Tibial nerve (tissue), 4 donors: ENCODE data around the gene UNCX. TPM values are rescaled to one million over a fixed set of nuclear protein-coding genes. Genes with fewer than 3 reads are reported as not detected.
"Not testable (repeated sequence)": the region's sequence is repeated elsewhere in the genome, so short reads cannot be mapped to it uniquely, and the experiment has no call there.

Experiments used
- DNase-seq, 2 donors: peaks; one replicate each; pipeline ENCODE4 v3.0.0-alpha.2; 2019; ENCODE audit warnings: low spot score in 2 of 2
- H3K27ac ChIP-seq, 4 donors: fragments of 200-600 bp; sonication (generic) in 3 of 4; one replicate each; pipeline ENCODE4 v1.5.1; 2017 to 2019; ENCODE audit warnings: mild to moderate bottlenecking in 1 of 4
- H3K27me3 ChIP-seq, 2 donors: fragments of 200-600 bp; sonication (generic) in 1 of 2; one replicate each; pipeline versions ENCODE4 v1.5.1 to v1.6.0; 2017 to 2019
- H3K36me3 ChIP-seq, 3 donors: fragments of 200-600 bp; sonication (generic); one replicate each; pipeline ENCODE4 v1.5.1; 2018 to 2019
- H3K4me1 ChIP-seq, 4 donors: fragments of 200-600 bp; sonication (generic) in 3 of 4; one replicate each; pipeline ENCODE4 v1.5.1; 2017 to 2019
- H3K4me3 ChIP-seq, 4 donors: fragments of 200-600 bp; sonication (generic) in 3 of 4; one replicate each; pipeline ENCODE4 v1.5.1; 2017 to 2019; ENCODE audit warnings: mild to moderate bottlenecking in 1 of 4, moderate library complexity in 1 of 4
- H3K9me3 ChIP-seq, 4 donors: fragments of 200-600 bp; sonication (generic) in 3 of 4; one replicate each; pipeline ENCODE4 v1.5.1; 2017 to 2019
- EP300 ChIP-seq, 2 donors: sonication (generic); formaldehyde crosslinking; IDR thresholded peaks; one replicate each; pipeline ENCODE4 v1.6.1; 2017; ENCODE audit warnings: antibody characterized with exemption in 2 of 2, mild to moderate bottlenecking in 1 of 2
- POLR2A ChIP-seq, 2 donors: fragments of 450-650 bp; IDR thresholded peaks; one replicate each; pipeline ENCODE4 v1.6.1; 2017; ENCODE audit warnings: antibody characterized with exemption in 2 of 2, mild to moderate bottlenecking in 2 of 2, moderate library complexity in 2 of 2
- WGBS, 2 donors: methylation state at CpG; one replicate each; pipeline ENCODE4 v1.1.5; 2018; 5-methylcytosine and 5-hydroxymethylcytosine counted together
- total RNA-seq, 4 donors: library from RNA; depleted of rRNA; stranded (reverse); fragments of >200 nt; gene quantifications; one replicate each; pipeline ENCODE4 v1.1.0, GENCODE V29; 2016
- TF ChIP-seq, protein P1 (sequence below), 5 experiments: fragments of 200-600 bp in 3 of 5; fragments of 450-650 bp in 2 of 5; sonication (generic) in 3 of 5; IDR thresholded peaks; one replicate each; pipeline ENCODE4 v1.5.1; 2016 to 2019; ENCODE audit warnings: antibody characterized with exemption in 5 of 5, mild to moderate bottlenecking in 3 of 5, moderate library complexity in 2 of 5

The UNCX gene
- total RNA-seq, 4 donors from 2014 or later = not detected

DNA sequence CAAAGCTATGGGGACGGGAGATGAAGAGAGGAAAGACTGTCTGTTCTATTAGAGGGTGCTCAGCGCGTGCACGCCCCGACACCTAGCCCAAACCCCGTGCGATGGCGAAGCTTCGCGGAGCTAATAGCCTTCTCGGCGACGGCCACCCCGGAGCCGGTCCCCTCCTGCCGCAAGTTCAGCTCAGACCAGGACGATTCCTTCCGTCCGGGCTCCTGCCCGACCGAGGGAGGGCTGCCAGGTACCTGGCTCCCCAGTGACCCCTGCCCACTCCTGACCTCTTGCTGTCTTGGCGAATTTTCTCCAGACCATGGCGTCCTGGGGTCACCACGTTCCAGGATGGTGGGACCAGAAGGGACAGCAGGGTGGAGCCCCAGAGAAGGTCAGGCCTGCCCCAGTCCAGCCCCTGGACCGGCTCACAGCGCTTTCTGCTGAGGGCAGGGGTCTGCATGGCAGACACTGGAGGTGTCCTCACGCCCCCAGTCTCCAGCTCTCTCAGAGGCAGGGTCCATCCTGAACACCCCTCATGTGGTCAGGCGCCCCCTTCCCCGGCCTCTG is 36.7 kb downstream of the UNCX start:
- H3K27ac ChIP-seq = no peak overlapping the region
- TF ChIP-seq, protein P1, sequence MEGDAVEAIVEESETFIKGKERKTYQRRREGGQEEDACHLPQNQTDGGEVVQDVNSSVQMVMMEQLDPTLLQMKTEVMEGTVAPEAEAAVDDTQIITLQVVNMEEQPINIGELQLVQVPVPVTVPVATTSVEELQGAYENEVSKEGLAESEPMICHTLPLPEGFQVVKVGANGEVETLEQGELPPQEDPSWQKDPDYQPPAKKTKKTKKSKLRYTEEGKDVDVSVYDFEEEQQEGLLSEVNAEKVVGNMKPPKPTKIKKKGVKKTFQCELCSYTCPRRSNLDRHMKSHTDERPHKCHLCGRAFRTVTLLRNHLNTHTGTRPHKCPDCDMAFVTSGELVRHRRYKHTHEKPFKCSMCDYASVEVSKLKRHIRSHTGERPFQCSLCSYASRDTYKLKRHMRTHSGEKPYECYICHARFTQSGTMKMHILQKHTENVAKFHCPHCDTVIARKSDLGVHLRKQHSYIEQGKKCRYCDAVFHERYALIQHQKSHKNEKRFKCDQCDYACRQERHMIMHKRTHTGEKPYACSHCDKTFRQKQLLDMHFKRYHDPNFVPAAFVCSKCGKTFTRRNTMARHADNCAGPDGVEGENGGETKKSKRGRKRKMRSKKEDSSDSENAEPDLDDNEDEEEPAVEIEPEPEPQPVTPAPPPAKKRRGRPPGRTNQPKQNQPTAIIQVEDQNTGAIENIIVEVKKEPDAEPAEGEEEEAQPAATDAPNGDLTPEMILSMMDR (IDR thresholded peaks at IDR 0.05) = no peak
- no peaks in the 10 kb centered on the region for H3K4me1 ChIP-seq
- peaks cover 0 to 69% of the 10 kb centered on the region in 2 donors for H3K27me3 ChIP-seq
- no peak overlapping the region for H3K4me3 ChIP-seq
- no peaks in the 10 kb centered on the region for H3K9me3 ChIP-seq
- 57 to 71% methylated on average over 23 to 25 of the region's 29 CpGs for WGBS, 2 donors
- H3K36me3 ChIP-seq = no peaks in the 10 kb centered on the region
- DNase-seq = no peak

DNA sequence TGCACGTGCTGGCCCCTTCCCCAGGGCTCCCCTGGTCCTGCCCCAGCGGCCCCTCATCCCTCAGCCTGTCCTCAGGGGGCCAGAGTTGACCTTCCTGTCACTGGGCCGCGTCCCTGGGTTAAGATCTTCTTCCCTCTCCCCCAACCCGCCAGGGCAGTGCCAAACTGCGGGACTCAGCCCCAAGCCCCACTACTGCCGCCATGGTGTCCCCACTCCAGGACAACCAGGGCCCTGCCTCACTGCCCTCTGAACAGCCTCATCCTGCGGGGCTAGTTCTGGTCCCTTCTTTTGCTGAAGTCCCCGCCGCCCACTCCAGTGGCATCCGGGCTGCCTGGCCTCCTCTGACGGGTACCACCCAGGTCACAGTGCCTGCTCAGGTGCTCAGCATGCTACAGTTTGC is 37.5 kb downstream of the UNCX start:
- Histone ChIP-seq H3K27ac (no peak overlapping the region), H3K36me3 (no peaks in the 10 kb centered on the region), H3K4me3 (no peak overlapping the region), H3K9me3 (no peaks in the 10 kb centered on the region), H3K27me3 (peaks cover 0 to 69% of the 10 kb centered on the region in 2 donors), H3K4me1 (no peaks in the 10 kb centered on the region)
- WGBS, 2 donors = 75 to 80% methylated on average over 9 to 10 of the region's 12 CpGs
- TF ChIP-seq EP300 (IDR thresholded peaks at IDR 0.05) (no peak), POLR2A (IDR thresholded peaks at IDR 0.05) (no peak)
- TF ChIP-seq, protein P1 (IDR thresholded peaks at IDR 0.05) = no peak
- DNase-seq = no peak

DNA sequence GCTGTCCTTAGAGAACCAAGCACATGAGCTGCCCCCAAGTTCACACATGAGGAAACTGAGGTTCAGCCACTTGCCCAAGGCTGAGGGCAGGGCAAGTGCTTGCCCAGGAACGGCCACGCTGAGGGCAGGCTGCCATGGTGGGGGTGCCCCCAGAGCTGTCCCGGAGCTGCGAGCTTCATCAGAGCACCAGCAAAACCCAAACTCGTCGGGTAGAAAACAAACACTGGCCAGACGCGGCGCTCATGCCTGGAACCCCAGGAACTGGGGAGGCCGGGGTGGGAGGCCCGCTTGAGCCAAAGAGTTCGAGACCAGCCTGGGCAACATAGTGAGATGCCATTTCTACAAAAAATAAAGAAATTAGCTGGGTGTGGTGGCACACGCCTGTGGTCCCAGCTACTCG is 38.4 kb downstream of the UNCX start:
- WGBS, 2 donors = 89 to 92% methylated on average over 14 of the region's 14 CpGs
- Histone ChIP-seq H3K27ac (no peak overlapping the region), H3K4me1 (no peaks in the 10 kb centered on the region), H3K36me3 (no peaks in the 10 kb centered on the region), H3K9me3 (no peaks in the 10 kb centered on the region), H3K4me3 (no peak overlapping the region), H3K27me3 (peaks cover 0 to 71% of the 10 kb centered on the region in 2 donors)
- no peak for DNase-seq
- no peak for TF ChIP-seq POLR2A (IDR thresholded peaks at IDR 0.05)
- TF ChIP-seq, protein P1 (IDR thresholded peaks at IDR 0.05) = no peak
- TF ChIP-seq EP300 (IDR thresholded peaks at IDR 0.05) = no peak

DNA sequence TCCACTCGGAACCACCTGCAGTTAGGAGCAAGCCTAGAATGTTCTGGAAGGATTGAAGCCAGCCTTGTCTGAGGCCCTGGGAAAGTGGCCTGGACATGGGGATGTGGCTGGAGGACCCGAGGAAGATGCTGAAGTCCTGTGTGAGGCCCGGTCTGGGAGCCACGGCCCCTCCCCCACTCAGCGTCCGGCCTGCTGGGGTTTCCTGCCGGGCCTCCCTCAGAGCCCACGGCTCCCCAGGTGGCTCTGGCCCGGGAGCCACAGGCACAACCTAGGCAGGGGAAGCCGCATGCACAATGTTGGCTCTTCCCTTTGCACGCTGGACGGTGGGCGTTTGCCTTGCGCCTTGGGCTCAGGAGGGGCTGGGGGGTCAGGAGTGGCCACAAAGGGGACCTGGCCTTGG is 39.0 kb downstream of the UNCX start:
- no peak for DNase-seq
- Histone ChIP-seq H3K36me3 (no peaks in the 10 kb centered on the region), H3K27ac (no peak overlapping the region), H3K4me1 (no peaks in the 10 kb centered on the region), H3K27me3 (peaks cover 0 to 71% of the 10 kb centered on the region in 2 donors), H3K4me3 (no peak overlapping the region), H3K9me3 (peaks cover 0 to 3% (median 0%) of the 10 kb centered on the region in 4 donors)
- TF ChIP-seq EP300 (IDR thresholded peaks at IDR 0.05) = no peak
- TF ChIP-seq, protein P1 (IDR thresholded peaks at IDR 0.05) = no peak
- TF ChIP-seq POLR2A (IDR thresholded peaks at IDR 0.05) = no peak
- 85 to 96% methylated on average over 8 to 11 of the region's 14 CpGs for WGBS, 2 donors

DNA sequence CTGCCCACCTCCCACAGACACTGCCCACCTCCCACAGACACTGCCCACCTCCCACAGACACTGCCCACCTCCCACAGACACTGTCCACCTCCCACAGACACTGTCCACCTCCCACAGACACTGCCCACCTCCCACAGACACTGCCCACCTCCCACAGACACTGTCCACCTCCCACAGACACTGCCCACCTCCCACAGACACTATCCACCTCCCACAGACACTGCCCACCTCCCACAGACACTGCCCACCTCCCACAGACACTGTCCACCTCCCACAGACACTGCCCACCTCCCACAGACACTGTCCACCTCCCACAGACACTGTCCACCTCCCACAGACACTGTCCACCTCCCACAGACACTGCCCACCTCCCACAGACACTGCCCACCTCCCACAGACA is 39.5 kb downstream of the UNCX start:
- not testable (repeated sequence) for H3K4me1 ChIP-seq, H3K36me3 ChIP-seq, DNase-seq, H3K4me3 ChIP-seq, H3K9me3 ChIP-seq, H3K27ac ChIP-seq
- H3K27me3 ChIP-seq = peaks cover 0 to 68% of the 10 kb centered on the region in 2 donors
